K562 (cell line): ENCODE data around the gene TTC31.

ENCODE experiments used
- CHD2 ChIP-seq: IDR thresholded peaks from 2 replicates; pipeline ENCODE4 v1.6.1; 2011; ENCODE audit warnings: low read depth, low read length
- EP300 ChIP-seq: IDR thresholded peaks from 2 replicates; pipeline ENCODE4 v1.6.1; 2012; ENCODE audit warnings: low read length, improper control_type of control experiment
- ETV6 ChIP-seq, 3 experiments: fragments of 150-350 bp in 1 of 3; sonication (generic) in 1 of 3; formaldehyde crosslinking in 1 of 3; IDR thresholded peaks; 2 replicates each; pipeline versions ENCODE4 v1.6.1 to v1.8.0; 2014 to 2022; ENCODE audit warnings: borderline replicate concordance in 2 of 3, low read depth in 2 of 3, antibody characterized with exemption in 1 of 3, low read length in 1 of 3, mild to moderate bottlenecking in 1 of 3, missing genetic modification reagents in 1 of 3
- MIER1 ChIP-seq: fragments of 450-650 bp; IDR thresholded peaks from 2 replicates; pipeline ENCODE4 v1.6.1; 2016; ENCODE audit warnings: antibody characterized with exemption, mild to moderate bottlenecking, low read depth
- MTF1 ChIP-seq: fragments of 250-450 bp; sonication (Bioruptor Pico); IDR thresholded peaks from 2 replicates; pipeline ENCODE4 v1.9.0; 2021; ENCODE audit warnings: moderate library complexity, mild to moderate bottlenecking, inconsistent platforms, borderline replicate concordance
- PTTG1 ChIP-seq: fragments of 450-650 bp; IDR thresholded peaks from 2 replicates; pipeline ENCODE4 v1.6.1; 2016; ENCODE audit warnings: low read depth, mild to moderate bottlenecking, missing genetic modification characterization, missing compliant biosample characterization
- SIN3A ChIP-seq, 2 experiments: fragments of 150-350 bp in 1 of 2; IDR thresholded peaks; 2 replicates each; pipeline ENCODE4 v1.6.1; 2011 to 2016; ENCODE audit warnings: borderline replicate concordance in 2 of 2, low read depth in 2 of 2, low read length in 2 of 2, mild to moderate bottlenecking in 2 of 2, moderate library complexity in 2 of 2; ENCODE audit not compliant: control insufficient read depth in 1 of 2
- ZKSCAN1 ChIP-seq: fragments of 150-350 bp; IDR thresholded peaks from 2 replicates; pipeline ENCODE4 v1.6.1; 2016; ENCODE audit warnings: low read depth, low read length
- ZNF239 ChIP-seq: fragments of 250-450 bp; sonication (Bioruptor Pico); IDR thresholded peaks from 2 replicates; pipeline ENCODE4 v1.4.0; 2020; ENCODE audit warnings: mild to moderate bottlenecking
- ZNF24 ChIP-seq: fragments of 450-650 bp; IDR thresholded peaks from 2 replicates; pipeline ENCODE4 v1.6.1; 2016
- ZNF280B ChIP-seq: fragments of 250-450 bp; sonication (Bioruptor Pico); IDR thresholded peaks from 2 replicates; pipeline ENCODE4 v1.5.1; 2021; ENCODE audit warnings: mild to moderate bottlenecking
- ZSCAN29 ChIP-seq: fragments of 450-650 bp; IDR thresholded peaks from 2 replicates; pipeline ENCODE4 v1.6.1; 2017
- TF ChIP-seq, protein P1 (sequence below), 3 experiments: IDR thresholded peaks in 2 of 3; conservative IDR thresholded peaks in 1 of 3; 2 replicates each; pipeline ENCODE4 v1.5.1; 2011 to 2012; ENCODE audit warnings: low read length in 3 of 3, mild to moderate bottlenecking in 3 of 3, control low read depth in 2 of 3, improper control_type of control experiment in 1 of 3, inconsistent platforms in 1 of 3, low read depth in 1 of 3, mixed read lengths in 1 of 3, moderate library complexity in 1 of 3; ENCODE audit not compliant: insufficient read depth in 2 of 3

DNA sequence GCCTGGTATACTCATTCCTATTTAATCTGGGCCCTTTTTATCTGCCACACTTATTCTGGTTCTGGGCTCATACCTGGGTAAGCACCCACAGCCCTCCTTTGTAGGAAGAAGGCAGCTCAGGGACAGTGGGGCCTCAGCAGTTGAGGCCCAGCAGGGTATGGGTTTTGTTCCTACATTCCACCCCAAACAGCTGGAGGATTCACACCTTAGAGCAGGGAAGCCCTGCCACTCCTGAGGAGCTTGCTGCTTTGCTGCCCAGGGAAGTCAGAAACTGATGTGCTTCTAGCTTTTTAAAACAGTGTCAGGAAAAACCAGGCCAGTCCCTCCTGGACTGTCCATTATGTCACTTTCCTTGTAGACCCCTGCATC is 17.7 kb downstream of the TTC31 start:
- TF ChIP-seq ZKSCAN1 (no peak), PTTG1 (tag) (no peak), ZNF280B (CRISPR knock-in tag) (no peak), SIN3A (IDR thresholded peaks at IDR 0.05; ENCODE audit: borderline replicate concordance in 2 of 2, control insufficient read depth in 1 of 2, low read depth in 2 of 2, low read length in 2 of 2) (no peak), EP300 (no peak), ETV6 (IDR thresholded peaks at IDR 0.05; ENCODE audit: borderline replicate concordance in 1 of 2, low read depth in 2 of 2, low read length in 1 of 2) (no peak), ETV6 (CRISPR knock-in tag; IDR thresholded peaks at IDR 0.05; ENCODE audit: borderline replicate concordance) (no peak), CHD2 (no peak), ZNF239 (CRISPR knock-in tag) (no peak), ZSCAN29 (no peak), MTF1 (CRISPR knock-in tag) (no peak), ZNF24 (no peak), MIER1 (no peak)
- TF ChIP-seq, protein P1, sequence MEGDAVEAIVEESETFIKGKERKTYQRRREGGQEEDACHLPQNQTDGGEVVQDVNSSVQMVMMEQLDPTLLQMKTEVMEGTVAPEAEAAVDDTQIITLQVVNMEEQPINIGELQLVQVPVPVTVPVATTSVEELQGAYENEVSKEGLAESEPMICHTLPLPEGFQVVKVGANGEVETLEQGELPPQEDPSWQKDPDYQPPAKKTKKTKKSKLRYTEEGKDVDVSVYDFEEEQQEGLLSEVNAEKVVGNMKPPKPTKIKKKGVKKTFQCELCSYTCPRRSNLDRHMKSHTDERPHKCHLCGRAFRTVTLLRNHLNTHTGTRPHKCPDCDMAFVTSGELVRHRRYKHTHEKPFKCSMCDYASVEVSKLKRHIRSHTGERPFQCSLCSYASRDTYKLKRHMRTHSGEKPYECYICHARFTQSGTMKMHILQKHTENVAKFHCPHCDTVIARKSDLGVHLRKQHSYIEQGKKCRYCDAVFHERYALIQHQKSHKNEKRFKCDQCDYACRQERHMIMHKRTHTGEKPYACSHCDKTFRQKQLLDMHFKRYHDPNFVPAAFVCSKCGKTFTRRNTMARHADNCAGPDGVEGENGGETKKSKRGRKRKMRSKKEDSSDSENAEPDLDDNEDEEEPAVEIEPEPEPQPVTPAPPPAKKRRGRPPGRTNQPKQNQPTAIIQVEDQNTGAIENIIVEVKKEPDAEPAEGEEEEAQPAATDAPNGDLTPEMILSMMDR (IDR thresholded peaks at IDR 0.05 in 2 of 3, conservative IDR thresholded peaks at IDR 0.05 in 1 of 3; ENCODE audit: insufficient read depth in 2 of 3, low read depth in 1 of 3, low read length in 3 of 3), result no peak
